Measurements from ENCODE around the gene TEX44. TPM values are rescaled to one million over a fixed set of nuclear protein-coding genes. Genes with fewer than 3 reads are reported as not detected.

TEX44 gene
- total RNA-seq, 1 experiment from 2014 or later, result not detected

GRCh38 chr2:231573698-231574421, 18.8 kb upstream of the TEX44 start:
- ChIA-PET POLR2A (no interaction called here), CTCF (no interaction called here)
- peak; percentile 50; the same call in 1 of the 2 replicates for ATAC-seq
- DNase-seq (ENCODE audit: low read depth, low spot score), result no peak
- in situ Hi-C loops (cut with HindIII; ENCODE audit: low pct_unique_long_range_greater_than_20kb, low sequenced_read_pairs) (no loop called here), intact Hi-C loops (cut with micrococcal nuclease; ENCODE audit: unreplicated experiment) (no loop called here)
- Histone ChIP-seq H3K36me3 (ENCODE audit: control insufficient read depth, insufficient read depth, low read length) (no peaks in the 10 kb centered on the region), H3K27ac (ENCODE audit: low read length) (no peak overlapping the region), H3K4me3 (ENCODE audit: low read depth in 2 of 2, low read length in 2 of 2) (no peak overlapping the region), H3K9me3 (ENCODE audit: control insufficient read depth, insufficient read depth, low read depth, low read length) (no peaks in the 10 kb centered on the region), H3K4me1 (ENCODE audit: control insufficient read depth, insufficient read depth, low read length) (no peaks in the 10 kb centered on the region), H3K27me3 (ENCODE audit: control insufficient read depth, insufficient read depth, low read length) (no peaks in the 10 kb centered on the region)
- TF ChIP-seq SIN3A (IDR thresholded peaks at IDR 0.05; ENCODE audit: borderline replicate concordance, insufficient read depth, low read depth, low read length) (no peak), REST (IDR thresholded peaks at IDR 0.05; ENCODE audit: insufficient read depth in 1 of 2, low read depth in 2 of 2, low read length in 1 of 2) (no peak), CTCF (IDR thresholded peaks at IDR 0.05) (no peak), POLR2AphosphoS5 (IDR thresholded peaks at IDR 0.05; ENCODE audit: low read depth, low read length) (no peak), TCF7L2 (IDR thresholded peaks at IDR 0.05; ENCODE audit: low read depth, low read length) (no peak)
- BruUV-seq (replicated peaks), result no TSS peak

DNA sequence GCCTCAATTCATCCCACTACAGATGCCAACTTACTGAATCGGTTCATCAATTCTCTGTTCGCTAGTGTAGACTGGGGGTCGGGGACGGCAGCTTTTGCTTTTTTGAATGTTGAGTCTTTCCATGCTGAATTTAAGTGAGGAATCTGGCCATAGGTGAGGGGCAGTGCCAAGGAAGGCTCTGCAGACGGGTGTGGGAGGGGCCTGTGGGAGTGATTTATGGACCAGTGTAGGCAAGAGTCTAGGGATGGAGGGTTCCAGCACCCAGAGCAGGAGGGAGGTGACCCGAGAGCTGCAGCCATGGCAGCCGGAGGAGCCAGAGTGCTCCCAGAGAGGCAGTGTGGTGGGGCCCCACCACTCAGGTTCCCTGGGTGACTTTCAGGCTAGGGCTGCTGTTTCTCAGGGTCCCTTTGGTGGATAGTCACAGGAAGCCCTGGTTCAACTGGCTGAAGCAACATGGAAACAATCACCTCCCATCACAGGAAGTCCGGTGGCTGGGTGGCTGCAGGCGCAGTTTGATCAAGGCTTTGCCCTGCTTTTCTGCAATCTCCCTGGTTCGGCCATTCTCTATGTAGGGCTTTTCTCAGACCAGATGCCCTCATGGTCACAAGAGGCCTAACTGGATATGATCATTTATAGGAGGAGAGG, 16.9 kb upstream of the TEX44 start:
- BruUV-seq (replicated peaks), result no TSS peak
- Histone ChIP-seq H3K9me3 (ENCODE audit: control insufficient read depth, insufficient read depth, low read depth, low read length) (no peaks in the 10 kb centered on the region), H3K4me1 (ENCODE audit: control insufficient read depth, insufficient read depth, low read length) (no peaks in the 10 kb centered on the region), H3K4me3 (ENCODE audit: low read depth in 2 of 2, low read length in 2 of 2) (no peak overlapping the region), H3K27me3 (ENCODE audit: control insufficient read depth, insufficient read depth, low read length) (no peaks in the 10 kb centered on the region), H3K27ac (ENCODE audit: low read length) (no peak overlapping the region), H3K36me3 (ENCODE audit: control insufficient read depth, insufficient read depth, low read length) (no peaks in the 10 kb centered on the region)
- intact Hi-C loops (cut with micrococcal nuclease; ENCODE audit: unreplicated experiment), result no loop called here
- CTCF ChIA-PET, result no interaction called here
- in situ Hi-C loops (cut with HindIII; ENCODE audit: low pct_unique_long_range_greater_than_20kb, low sequenced_read_pairs), result no loop called here
- no peak for TF ChIP-seq CTCF (IDR thresholded peaks at IDR 0.05)
- TF ChIP-seq REST (IDR thresholded peaks at IDR 0.05; ENCODE audit: insufficient read depth in 1 of 2, low read depth in 2 of 2, low read length in 1 of 2), result no peak
- no peak for TF ChIP-seq TCF7L2 (IDR thresholded peaks at IDR 0.05; ENCODE audit: low read depth, low read length)
- no peak for TF ChIP-seq SIN3A (IDR thresholded peaks at IDR 0.05; ENCODE audit: borderline replicate concordance, insufficient read depth, low read depth, low read length)
- TF ChIP-seq POLR2AphosphoS5 (IDR thresholded peaks at IDR 0.05; ENCODE audit: low read depth, low read length), result no peak
- POLR2A ChIA-PET, result no interaction called here
- DNase-seq (ENCODE audit: low read depth, low spot score) (no peak), ATAC-seq (no peak)
